IgD-negative memory B cell (primary cell): Measurements from ENCODE around the gene MARVELD3. TPM values are rescaled to one million over a fixed set of nuclear protein-coding genes. Genes with fewer than 3 reads are reported as not detected.

Source experiments
- H3K27ac Mint-ChIP-seq, 3 donors: one replicate each; pipeline ENCODE4 v1.8.0; 2020 to 2022; ENCODE audit warnings: mild to moderate bottlenecking in 3 of 3, mixed read lengths in 3 of 3, moderate library complexity in 1 of 3
- H3K27me3 Mint-ChIP-seq: one replicate; pipeline ENCODE4 v1.8.0; 2021; ENCODE audit warnings: mixed read lengths
- H3K36me3 Mint-ChIP-seq: one replicate; pipeline ENCODE4 v1.8.0; 2020; ENCODE audit warnings: mild to moderate bottlenecking, mixed read lengths
- H3K4me1 Mint-ChIP-seq, 3 donors: one replicate each; pipeline ENCODE4 v1.8.0; 2020 to 2022; ENCODE audit warnings: mixed read lengths in 3 of 3, mild to moderate bottlenecking in 1 of 3
- H3K4me3 Mint-ChIP-seq, 4 donors: one replicate each; pipeline ENCODE4 v1.8.0; 2020 to 2022; ENCODE audit warnings: mild to moderate bottlenecking in 4 of 4, mixed read lengths in 4 of 4, moderate library complexity in 3 of 4
- H3K9me3 Mint-ChIP-seq, 3 donors: one replicate each; pipeline ENCODE4 v1.8.0; 2020 to 2021; ENCODE audit warnings: mixed read lengths in 3 of 3, mild to moderate bottlenecking in 1 of 3
- polyA plus RNA-seq: library from polyadenylated mRNA; unstranded; fragments of 300-500 nt; fragmentation: Illumina TruSeq; gene quantifications from one replicate; pipeline ENCODE4 v1.2.3, GENCODE V29; 2021

The MARVELD3 gene
- polyA plus RNA-seq, 1 donor from 2014 or later, result not detected

- Mint-ChIP-seq H3K27me3 (no peaks in the 10 kb centered on the region), H3K36me3 (peaks cover 4% of the 10 kb centered on the region), H3K9me3 (no peaks in the 10 kb centered on the region), H3K27ac (no peak overlapping the region), H3K4me3 (no peak overlapping the region), H3K4me1 (no peaks in the 10 kb centered on the region)
These were observed 9.6 kb downstream of the MARVELD3 start for GRCh38 chr16:71635632-71636031.

GRCh38 chr16:71637398-71637797 is 11.4 kb downstream of the MARVELD3 start:
- H3K27me3 Mint-ChIP-seq, result no peaks in the 10 kb centered on the region
- no peaks in the 10 kb centered on the region for H3K9me3 Mint-ChIP-seq
- peak overlapping the region in 1 of 3 donors; percentile 13 for H3K27ac Mint-ChIP-seq
- H3K4me1 Mint-ChIP-seq, result no peaks in the 10 kb centered on the region
- H3K4me3 Mint-ChIP-seq, result no peak overlapping the region
- peaks cover 4% of the 10 kb centered on the region for H3K36me3 Mint-ChIP-seq

- Mint-ChIP-seq H3K27me3 (no peaks in the 10 kb centered on the region), H3K27ac (no peak overlapping the region), H3K36me3 (peaks cover 3% of the 10 kb centered on the region), H3K9me3 (no peaks in the 10 kb centered on the region), H3K4me3 (no peak overlapping the region), H3K4me1 (peaks cover 0 to 3% (median 0%) of the 10 kb centered on the region in 3 donors)
These were observed 19.5 kb downstream of the MARVELD3 start for GRCh38 chr16:71645450-71645849.

GRCh38 chr16:71647391-71647790 is 21.4 kb downstream of the MARVELD3 start:
- no peaks in the 10 kb centered on the region for H3K9me3 Mint-ChIP-seq
- H3K36me3 Mint-ChIP-seq, result peaks cover 3% of the 10 kb centered on the region
- H3K4me1 Mint-ChIP-seq, result peaks cover 0 to 3% (median 0%) of the 10 kb centered on the region in 3 donors
- H3K27me3 Mint-ChIP-seq, result no peaks in the 10 kb centered on the region
- H3K4me3 Mint-ChIP-seq, result no peak overlapping the region
- H3K27ac Mint-ChIP-seq, result no peak overlapping the region

- Mint-ChIP-seq H3K9me3 (no peaks in the 10 kb centered on the region), H3K36me3 (peaks cover 4% of the 10 kb centered on the region), H3K4me1 (peaks cover 0 to 3% (median 0%) of the 10 kb centered on the region in 3 donors), H3K4me3 (no peak overlapping the region), H3K27me3 (no peaks in the 10 kb centered on the region), H3K27ac (no peak overlapping the region)
These were observed 22.2 kb downstream of the MARVELD3 start for GRCh38 chr16:71648162-71648561.

- H3K9me3 Mint-ChIP-seq, result no peaks in the 10 kb centered on the region
- no peak overlapping the region for H3K27ac Mint-ChIP-seq
- peaks cover 0 to 3% (median 0%) of the 10 kb centered on the region in 3 donors for H3K4me1 Mint-ChIP-seq
- no peaks in the 10 kb centered on the region for H3K27me3 Mint-ChIP-seq
- H3K36me3 Mint-ChIP-seq, result peaks cover 9% of the 10 kb centered on the region
- H3K4me3 Mint-ChIP-seq, result no peak overlapping the region
These were observed 22.9 kb downstream of the MARVELD3 start for GRCh38 chr16:71648921-71649320.

GRCh38 chr16:71649704-71650103 is 23.7 kb downstream of the MARVELD3 start:
- Mint-ChIP-seq H3K27ac (no peak overlapping the region), H3K9me3 (no peaks in the 10 kb centered on the region), H3K4me1 (peaks cover 0 to 3% (median 0%) of the 10 kb centered on the region in 3 donors), H3K36me3 (peaks cover 9% of the 10 kb centered on the region), H3K27me3 (no peaks in the 10 kb centered on the region), H3K4me3 (no peak overlapping the region)

GRCh38 chr16:71658771-71659170 is 32.8 kb downstream of the MARVELD3 start:
- Mint-ChIP-seq H3K36me3 (peaks cover 4% of the 10 kb centered on the region), H3K27ac (no peak overlapping the region), H3K4me3 (no peak overlapping the region), H3K27me3 (no peaks in the 10 kb centered on the region), H3K9me3 (no peaks in the 10 kb centered on the region), H3K4me1 (peaks cover 0 to 7% (median 6%) of the 10 kb centered on the region in 3 donors)

GRCh38 chr16:71659471-71659870 is 33.5 kb downstream of the MARVELD3 start:
- H3K9me3 Mint-ChIP-seq, result no peaks in the 10 kb centered on the region
- H3K27me3 Mint-ChIP-seq, result no peaks in the 10 kb centered on the region
- peaks cover 4% of the 10 kb centered on the region for H3K36me3 Mint-ChIP-seq
- H3K4me3 Mint-ChIP-seq, result no peak overlapping the region
- H3K27ac Mint-ChIP-seq, result no peak overlapping the region
- peaks cover 0 to 7% (median 6%) of the 10 kb centered on the region in 3 donors for H3K4me1 Mint-ChIP-seq

- no peaks in the 10 kb centered on the region for H3K4me1 Mint-ChIP-seq
- H3K9me3 Mint-ChIP-seq, result no peaks in the 10 kb centered on the region
- H3K27me3 Mint-ChIP-seq, result no peaks in the 10 kb centered on the region
- H3K36me3 Mint-ChIP-seq, result peaks cover 14% of the 10 kb centered on the region
- H3K27ac Mint-ChIP-seq, result peak overlapping the region in 1 of 3 donors; percentile 68
- no peak overlapping the region for H3K4me3 Mint-ChIP-seq
These were observed 40.3 kb downstream of the MARVELD3 start for GRCh38 chr16:71666264-71666663.

- H3K4me3 Mint-ChIP-seq, result no peak overlapping the region
- no peaks in the 10 kb centered on the region for H3K27me3 Mint-ChIP-seq
- no peaks in the 10 kb centered on the region for H3K9me3 Mint-ChIP-seq
- peak overlapping the region in 1 of 3 donors; percentile 24 for H3K27ac Mint-ChIP-seq
- H3K4me1 Mint-ChIP-seq, result no peaks in the 10 kb centered on the region
- H3K36me3 Mint-ChIP-seq, result peaks cover 13% of the 10 kb centered on the region
These were observed 41.1 kb downstream of the MARVELD3 start for GRCh38 chr16:71666928-71667707.

GRCh38 chr16:71669926-71670536 is 44.0 kb downstream of the MARVELD3 start:
- no peaks in the 10 kb centered on the region for H3K9me3 Mint-ChIP-seq
- no peak overlapping the region for H3K27ac Mint-ChIP-seq
- peaks cover 21% of the 10 kb centered on the region for H3K36me3 Mint-ChIP-seq
- H3K27me3 Mint-ChIP-seq, result no peaks in the 10 kb centered on the region
- no peak overlapping the region for H3K4me3 Mint-ChIP-seq
- H3K4me1 Mint-ChIP-seq, result no peaks in the 10 kb centered on the region

GRCh38 chr16:71670537-71670936 is 44.6 kb downstream of the MARVELD3 start:
- Mint-ChIP-seq H3K9me3 (no peaks in the 10 kb centered on the region), H3K36me3 (peaks cover 22% of the 10 kb centered on the region), H3K27ac (no peak overlapping the region), H3K4me1 (no peaks in the 10 kb centered on the region), H3K4me3 (no peak overlapping the region), H3K27me3 (no peaks in the 10 kb centered on the region)

GRCh38 chr16:71671165-71671564 is 45.2 kb downstream of the MARVELD3 start:
- peaks cover 22% of the 10 kb centered on the region for H3K36me3 Mint-ChIP-seq
- H3K27ac Mint-ChIP-seq, result no peak overlapping the region
- no peak overlapping the region for H3K4me3 Mint-ChIP-seq
- no peaks in the 10 kb centered on the region for H3K9me3 Mint-ChIP-seq
- no peaks in the 10 kb centered on the region for H3K27me3 Mint-ChIP-seq
- no peaks in the 10 kb centered on the region for H3K4me1 Mint-ChIP-seq

- no peaks in the 10 kb centered on the region for H3K9me3 Mint-ChIP-seq
- no peaks in the 10 kb centered on the region for H3K4me1 Mint-ChIP-seq
- H3K27me3 Mint-ChIP-seq, result no peaks in the 10 kb centered on the region
- H3K36me3 Mint-ChIP-seq, result peaks cover 21% of the 10 kb centered on the region
- no peak overlapping the region for H3K27ac Mint-ChIP-seq
- H3K4me3 Mint-ChIP-seq, result no peak overlapping the region
These were observed 46.1 kb downstream of the MARVELD3 start for GRCh38 chr16:71672125-71672524.
